NT2/D1 (cell line): ENCODE results near the gene BRD1.
"Not testable (repeated sequence)": the region's sequence is repeated elsewhere in the genome, so short reads cannot be mapped to it uniquely, and the experiment has no call there.

Experiments used
- DNase-seq: peaks from one replicate; pipeline ENCODE4 v3.0.0-alpha.2; 2011; ENCODE audit warnings: low read depth, low spot score
- H3K27me3 ChIP-seq: 2 replicates; pipeline ENCODE4 v1.6.0; 2011; ENCODE audit warnings: mild to moderate bottlenecking; ENCODE audit not compliant: insufficient read length, insufficient read depth
- H3K36me3 ChIP-seq: 2 replicates; pipeline ENCODE4 v1.6.1; 2011; ENCODE audit warnings: mild to moderate bottlenecking, low read length, mixed read lengths; ENCODE audit not compliant: insufficient read depth, insufficient read length
- H3K4me1 ChIP-seq: 2 replicates; pipeline ENCODE4 v1.5.1; 2011; ENCODE audit not compliant: insufficient read depth, insufficient read length
- H3K4me3 ChIP-seq: 2 replicates; pipeline ENCODE4 v1.5.1; 2011; ENCODE audit warnings: low read depth; ENCODE audit not compliant: insufficient read length
- H3K9ac ChIP-seq: 2 replicates; pipeline ENCODE4 v1.6.0; 2011; ENCODE audit warnings: low read depth; ENCODE audit not compliant: insufficient read length
- H3K9me3 ChIP-seq: 2 replicates; pipeline ENCODE4 v1.5.1; 2011; ENCODE audit warnings: mild to moderate bottlenecking, low read length; ENCODE audit not compliant: insufficient read depth
- SUZ12 ChIP-seq: IDR thresholded peaks from 2 replicates; pipeline ENCODE4 v1.6.1; 2011; ENCODE audit not compliant: insufficient read length, insufficient read depth; ENCODE audit errors: extremely low read depth
- YY1 ChIP-seq: IDR thresholded peaks from 2 replicates; pipeline ENCODE4 v1.6.1; 2011; ENCODE audit not compliant: insufficient read length, insufficient read depth
- ZNF274 ChIP-seq: IDR thresholded peaks from 2 replicates; pipeline ENCODE4 v1.6.1; 2011; ENCODE audit warnings: mild to moderate bottlenecking, low read depth, low read length

BRD1 gene

GRCh38 chr22:49858827-49859226 lies 31.2 kb upstream of the BRD1 start:
- Histone ChIP-seq H3K36me3 (peaks cover 15% of the 10 kb centered on the region), H3K27me3 (no peaks in the 10 kb centered on the region), H3K9me3 (no peaks in the 10 kb centered on the region), H3K4me3 (no peak overlapping the region), H3K9ac (no peak overlapping the region), H3K4me1 (peaks cover 6% of the 10 kb centered on the region)
- TF ChIP-seq YY1 (no peak), SUZ12 (no peak), ZNF274 (no peak)
- DNase-seq, result no peak

GRCh38 chr22:49856766-49857618 lies 29.3 kb upstream of the BRD1 start:
- Histone ChIP-seq H3K9me3 (no peaks in the 10 kb centered on the region), H3K4me3 (no peak overlapping the region), H3K36me3 (peaks cover 15% of the 10 kb centered on the region), H3K4me1 (peaks cover 6% of the 10 kb centered on the region), H3K9ac (peak overlapping the region; percentile 21), H3K27me3 (peaks cover 13% of the 10 kb centered on the region)
- TF ChIP-seq SUZ12 (no peak), ZNF274 (no peak), YY1 (no peak)
- DNase-seq, result no peak

- H3K9ac ChIP-seq, result no peak overlapping the region
- DNase-seq, result no peak
- peaks cover 15% of the 10 kb centered on the region for H3K36me3 ChIP-seq
- H3K9me3 ChIP-seq, result no peaks in the 10 kb centered on the region
- H3K4me3 ChIP-seq, result no peak overlapping the region
- H3K4me1 ChIP-seq, result peaks cover 3% of the 10 kb centered on the region
- no peak for TF ChIP-seq SUZ12
- TF ChIP-seq YY1, result no peak
- TF ChIP-seq ZNF274, result no peak
- peaks cover 19% of the 10 kb centered on the region for H3K27me3 ChIP-seq
Observed at GRCh38 chr22:49856343-49856742, 28.7 kb upstream of the BRD1 start.

GRCh38 chr22:49855251-49855911 lies 27.7 kb upstream of the BRD1 start:
- Histone ChIP-seq H3K27me3 (peaks cover 29% of the 10 kb centered on the region), H3K36me3 (peaks cover 15% of the 10 kb centered on the region), H3K4me3 (no peak overlapping the region), H3K9ac (no peak overlapping the region), H3K4me1 (peaks cover 3% of the 10 kb centered on the region), H3K9me3 (no peaks in the 10 kb centered on the region)
- DNase-seq, result no peak
- TF ChIP-seq ZNF274, result no peak
- no peak for TF ChIP-seq SUZ12
- TF ChIP-seq YY1, result no peak

- Histone ChIP-seq H3K4me1 (peaks cover 3% of the 10 kb centered on the region), H3K27me3 (peaks cover 40% of the 10 kb centered on the region), H3K4me3 (peak overlapping the region; percentile 63), H3K36me3 (peaks cover 15% of the 10 kb centered on the region), H3K9me3 (no peaks in the 10 kb centered on the region), H3K9ac (peak overlapping the region; percentile 67)
- TF ChIP-seq YY1 (no peak), ZNF274 (no peak), SUZ12 (no peak)
- DNase-seq, result no peak
Observed at GRCh38 chr22:49853981-49854831, 26.5 kb upstream of the BRD1 start.

- peaks cover 51% of the 10 kb centered on the region for H3K27me3 ChIP-seq
- H3K36me3 ChIP-seq, result peaks cover 11% of the 10 kb centered on the region
- H3K9me3 ChIP-seq, result no peaks in the 10 kb centered on the region
- no peak for TF ChIP-seq ZNF274
- TF ChIP-seq SUZ12, result no peak
- TF ChIP-seq YY1, result no peak
- H3K4me1 ChIP-seq, result peaks cover 3% of the 10 kb centered on the region
- H3K4me3 ChIP-seq, result peak within 1 kb of the TSS; percentile 70
- peak within 1 kb of the TSS; percentile 85 for H3K9ac ChIP-seq
- DNase-seq, result peak; percentile 85
Observed at GRCh38 chr22:49852898-49853894, 25.5 kb upstream of the BRD1 start, which contains the start of gene ZBED4. Gene ZBED4, plus strand, starts transcription at chr22:49853844. Its CDS starts 29,819 bp downstream, at chr22:49883663.

GRCh38 chr22:49852568-49852897 lies 24.9 kb upstream of the BRD1 start:
- H3K9me3 ChIP-seq, H3K4me1 ChIP-seq: not testable (repeated sequence)
- peak overlapping the region; percentile 85 for H3K9ac ChIP-seq

More at GRCh38 chr22:49852568-49852897, 24.9 kb upstream of the BRD1 start:
- H3K27me3 ChIP-seq, result peaks cover 57% of the 10 kb centered on the region
- H3K4me3 ChIP-seq, result peak overlapping the region; percentile 70
- DNase-seq, result not testable (repeated sequence)
- H3K36me3 ChIP-seq, result peaks cover 11% of the 10 kb centered on the region
